ENCODE measurements around the gene SNX1.

DNA sequence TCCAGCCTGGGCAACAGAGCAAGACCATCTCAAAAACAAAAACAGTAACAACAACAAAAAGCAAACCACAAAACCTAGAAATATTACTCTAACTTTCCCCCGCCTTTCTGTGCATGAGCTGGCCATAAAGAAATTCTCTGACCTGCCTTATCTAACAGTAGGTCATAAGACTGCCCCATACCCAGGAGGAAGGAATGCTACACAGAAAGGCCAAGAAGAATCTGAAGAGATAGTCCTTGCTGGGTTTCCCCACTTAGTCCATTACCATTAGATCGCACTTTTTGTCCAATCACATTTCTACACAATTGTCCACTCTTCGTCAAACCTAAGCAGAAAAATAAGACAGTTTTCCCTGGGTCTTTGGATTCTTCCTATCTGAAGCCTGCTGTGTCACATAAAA, 25.7 kb upstream of the SNX1 start:
- TF ChIP-seq POLR2AphosphoS5 (IDR thresholded peaks at IDR 0.05; ENCODE audit: low read depth, low read length) = no peak
- no peak for TF ChIP-seq TAF1 (IDR thresholded peaks at IDR 0.05; ENCODE audit: borderline replicate concordance, low read depth, low read length)
- no peak for TF ChIP-seq POLR2A (IDR thresholded peaks at IDR 0.05; ENCODE audit: low read depth, low read length)

Measured in GM12892 (cell line).